ENCODE data around the gene EFNB1.

EFNB1 gene

DNA sequence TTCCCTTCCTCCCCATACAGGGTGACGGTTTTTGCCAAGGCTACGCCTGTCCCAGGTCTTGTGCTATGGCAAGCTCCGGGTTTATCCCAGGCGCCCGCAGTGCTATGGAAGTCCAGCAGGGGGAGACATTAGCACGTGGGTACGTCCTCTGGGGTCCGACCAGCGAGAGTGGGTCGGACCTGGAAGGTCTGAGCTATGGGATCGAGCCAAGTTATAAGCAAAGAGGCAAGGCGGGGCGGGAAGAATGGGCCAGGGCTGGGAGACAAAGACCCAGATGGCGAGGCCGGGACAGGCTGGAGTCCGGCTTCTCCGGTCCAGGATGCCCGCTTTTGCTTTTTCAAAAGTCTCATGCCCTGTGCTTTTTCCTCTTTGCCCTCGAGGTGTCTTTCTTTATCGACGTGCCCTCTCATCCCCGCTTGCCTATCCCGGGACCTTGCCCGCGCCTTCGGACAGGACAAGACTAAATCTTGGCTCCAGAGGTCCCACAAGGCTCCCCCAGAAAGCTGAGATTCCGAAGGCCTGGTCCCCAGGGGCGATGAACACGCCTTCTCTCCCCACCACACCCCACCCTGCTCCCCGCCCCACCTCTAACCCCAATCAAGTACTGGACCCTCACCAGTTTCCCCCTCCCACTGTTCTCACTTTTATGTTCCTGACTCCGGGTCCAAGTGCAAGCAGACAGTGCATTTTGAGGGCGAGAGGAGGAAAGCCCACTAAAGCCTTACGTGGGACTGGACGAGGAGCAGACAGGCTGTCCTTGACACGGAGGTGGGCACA lies 785 bp upstream of the EFNB1 start:
- DNase-seq (ENCODE audit: low spot score): peak; percentile 76

DNA sequence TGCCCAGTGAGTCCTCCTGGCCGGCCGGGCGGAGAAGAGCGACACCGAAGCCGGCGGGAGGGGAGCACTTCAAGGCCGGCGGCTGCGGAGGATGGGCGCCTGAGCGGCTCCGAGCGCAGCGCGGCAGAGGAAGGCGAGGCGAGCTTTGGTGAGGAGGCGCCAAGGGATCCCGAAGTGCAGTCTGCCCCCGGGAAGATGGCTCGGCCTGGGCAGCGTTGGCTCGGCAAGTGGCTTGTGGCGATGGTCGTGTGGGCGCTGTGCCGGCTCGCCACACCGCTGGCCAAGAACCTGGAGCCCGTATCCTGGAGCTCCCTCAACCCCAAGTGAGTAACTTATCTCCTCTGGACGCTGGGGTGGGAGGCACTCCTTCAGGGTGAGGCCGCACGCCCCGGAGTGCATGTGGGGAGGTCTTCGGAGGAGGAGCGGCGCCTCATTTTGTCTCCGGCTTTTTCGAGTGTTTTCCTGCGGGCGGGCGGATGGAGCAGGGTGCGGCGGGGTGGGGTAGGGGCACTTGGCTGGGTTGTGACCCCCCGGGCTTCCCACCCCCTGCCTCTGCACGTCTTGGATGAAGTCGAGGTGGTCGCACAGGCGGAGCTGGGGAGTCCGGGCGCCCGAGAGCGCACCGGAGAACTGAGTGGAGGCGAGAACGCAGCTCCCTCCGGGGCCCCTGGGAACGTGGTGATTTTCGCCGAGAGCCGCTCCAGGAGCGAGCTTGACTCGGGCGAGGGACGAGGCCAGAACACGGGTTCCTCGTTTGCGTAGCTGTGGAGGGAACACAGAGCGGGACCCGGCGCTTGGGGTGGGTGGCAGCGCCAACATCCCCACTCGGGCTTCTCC lies 979 bp downstream of the EFNB1 start:
- no peak for DNase-seq (ENCODE audit: low spot score)

DNA sequence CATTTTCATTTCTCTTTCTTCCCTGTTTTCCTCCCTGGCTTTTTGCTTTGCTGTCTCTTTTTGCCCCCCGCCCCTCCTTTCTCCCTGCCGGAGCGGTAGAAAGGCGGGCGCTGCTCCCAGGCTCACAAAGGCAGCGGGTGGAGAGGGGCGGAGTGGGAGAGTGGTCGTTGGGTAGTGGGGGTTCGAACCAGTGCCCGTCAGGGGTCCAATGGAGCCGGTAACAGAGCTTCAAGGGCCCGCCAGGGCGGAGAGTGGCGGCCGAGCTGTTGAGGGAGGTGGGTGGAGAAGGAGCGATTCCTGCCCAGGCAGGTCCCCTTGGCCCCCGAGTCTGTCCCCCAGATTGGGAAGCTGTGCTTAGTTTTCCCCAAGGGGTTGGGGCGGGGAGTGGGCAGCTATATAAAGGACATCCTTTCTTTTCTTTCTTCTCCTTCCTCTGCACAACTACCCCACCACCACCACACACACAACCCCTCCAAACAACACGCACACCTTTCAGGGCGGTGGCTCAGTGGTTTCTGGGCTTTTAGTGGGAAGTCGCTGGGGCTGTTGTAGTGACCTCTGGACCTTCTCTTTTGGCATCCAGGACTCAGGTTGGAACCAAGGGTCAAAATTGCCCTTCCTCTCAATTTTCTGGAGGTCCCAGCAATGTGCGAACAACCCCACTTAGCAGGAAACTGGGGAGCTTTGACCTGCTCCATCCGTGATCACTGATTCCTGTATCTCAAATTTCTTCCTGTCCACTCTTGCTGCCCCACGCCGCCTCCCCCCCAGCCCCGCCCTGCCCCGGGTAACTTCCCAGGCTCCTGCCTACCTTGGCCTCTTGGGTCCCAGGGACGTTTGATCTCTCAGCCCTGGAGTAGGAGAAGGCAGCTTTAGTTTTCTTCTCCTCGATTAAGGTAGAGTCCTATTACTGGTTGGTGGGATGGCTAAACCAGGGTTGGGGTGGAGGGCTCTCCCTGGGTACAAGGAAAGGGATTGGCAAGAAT lies 1.9 kb downstream of the EFNB1 start:
- no peak for DNase-seq (ENCODE audit: low spot score)

- no peak for DNase-seq (ENCODE audit: low spot score)
Measured at GRCh38 chrX:68831405-68832100, 2.7 kb downstream of the EFNB1 start.

GRCh38 chrX:68832101-68832416 lies 3.2 kb downstream of the EFNB1 start:
- no peak for DNase-seq (ENCODE audit: low spot score)

- no peak for DNase-seq (ENCODE audit: low spot score)
Measured at GRCh38 chrX:68832516-68833447, 4.0 kb downstream of the EFNB1 start.

GRCh38 chrX:68833448-68833805 lies 4.6 kb downstream of the EFNB1 start:
- DNase-seq (ENCODE audit: low spot score): no peak

DNA sequence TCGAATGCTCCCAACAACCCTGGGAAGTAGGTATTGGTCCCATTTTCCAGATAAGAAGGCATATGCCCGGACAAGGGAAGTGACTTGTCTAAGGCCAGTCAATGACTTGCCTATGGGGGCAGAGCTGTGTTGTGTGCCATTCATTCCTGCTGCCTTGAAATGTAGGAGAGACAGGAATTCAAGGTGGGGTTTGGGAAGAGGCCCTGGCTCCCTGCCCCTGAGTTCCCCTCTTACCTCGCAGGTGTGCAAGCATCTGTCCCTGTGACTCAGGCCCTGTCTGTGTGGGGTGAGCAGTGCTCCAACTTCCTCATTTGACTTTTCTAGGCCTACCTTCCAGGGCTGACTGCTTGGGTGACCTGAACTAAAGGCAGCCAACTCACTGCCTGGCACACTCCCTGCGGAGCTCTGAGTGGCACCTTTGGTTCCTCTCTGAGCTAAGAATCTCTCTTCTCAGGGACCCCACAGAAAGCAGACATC lies 5.1 kb downstream of the EFNB1 start:
- DNase-seq (ENCODE audit: low spot score): no peak

- no peak for DNase-seq (ENCODE audit: low spot score)
Measured at GRCh38 chrX:68834371-68835103, 5.7 kb downstream of the EFNB1 start.

DNA sequence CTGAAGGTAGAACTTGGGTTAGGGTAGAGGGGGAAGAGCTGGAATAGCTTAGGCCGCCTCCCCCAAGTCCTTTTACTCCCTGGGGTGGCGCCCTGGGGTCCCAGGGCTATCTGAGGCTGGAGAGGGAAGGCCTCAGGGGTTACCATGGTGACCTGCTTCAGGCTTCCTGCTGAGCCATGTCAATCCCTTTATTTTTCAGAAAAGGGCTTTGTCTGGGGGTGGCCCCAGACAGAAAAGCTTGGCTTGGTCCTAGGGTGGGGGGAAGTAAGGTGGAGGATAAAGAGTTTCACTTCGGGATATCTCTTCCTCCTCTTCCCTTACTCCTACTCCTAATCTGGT lies 6.3 kb downstream of the EFNB1 start:
- no peak for DNase-seq (ENCODE audit: low spot score)

- no peak for DNase-seq (ENCODE audit: low spot score)
Measured at GRCh38 chrX:68835468-68835867, 6.6 kb downstream of the EFNB1 start.

GRCh38 chrX:68837119-68837518 lies 8.3 kb downstream of the EFNB1 start:
- no peak for DNase-seq (ENCODE audit: low spot score)

DNA sequence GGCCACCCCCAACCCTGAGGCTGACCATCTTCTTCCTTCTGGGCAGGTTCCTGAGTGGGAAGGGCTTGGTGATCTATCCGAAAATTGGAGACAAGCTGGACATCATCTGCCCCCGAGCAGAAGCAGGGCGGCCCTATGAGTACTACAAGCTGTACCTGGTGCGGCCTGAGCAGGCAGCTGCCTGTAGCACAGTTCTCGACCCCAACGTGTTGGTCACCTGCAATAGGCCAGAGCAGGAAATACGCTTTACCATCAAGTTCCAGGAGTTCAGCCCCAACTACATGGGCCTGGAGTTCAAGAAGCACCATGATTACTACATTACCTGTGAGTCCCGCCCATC lies 9.7 kb downstream of the EFNB1 start:
- no peak for DNase-seq (ENCODE audit: low spot score)

- DNase-seq (ENCODE audit: low spot score): no peak
Measured at GRCh38 chrX:68839771-68840170, 10.9 kb downstream of the EFNB1 start.

- no peak for DNase-seq (ENCODE audit: low spot score)
Measured at GRCh38 chrX:68840256-68840655, 11.4 kb downstream of the EFNB1 start.

GRCh38 chrX:68841251-68842049 lies 12.6 kb downstream of the EFNB1 start:
- no peak for DNase-seq (ENCODE audit: low spot score)

- DNase-seq (ENCODE audit: low spot score): no peak
Measured at GRCh38 chrX:68842351-68842750, 13.5 kb downstream of the EFNB1 start.

DNA sequence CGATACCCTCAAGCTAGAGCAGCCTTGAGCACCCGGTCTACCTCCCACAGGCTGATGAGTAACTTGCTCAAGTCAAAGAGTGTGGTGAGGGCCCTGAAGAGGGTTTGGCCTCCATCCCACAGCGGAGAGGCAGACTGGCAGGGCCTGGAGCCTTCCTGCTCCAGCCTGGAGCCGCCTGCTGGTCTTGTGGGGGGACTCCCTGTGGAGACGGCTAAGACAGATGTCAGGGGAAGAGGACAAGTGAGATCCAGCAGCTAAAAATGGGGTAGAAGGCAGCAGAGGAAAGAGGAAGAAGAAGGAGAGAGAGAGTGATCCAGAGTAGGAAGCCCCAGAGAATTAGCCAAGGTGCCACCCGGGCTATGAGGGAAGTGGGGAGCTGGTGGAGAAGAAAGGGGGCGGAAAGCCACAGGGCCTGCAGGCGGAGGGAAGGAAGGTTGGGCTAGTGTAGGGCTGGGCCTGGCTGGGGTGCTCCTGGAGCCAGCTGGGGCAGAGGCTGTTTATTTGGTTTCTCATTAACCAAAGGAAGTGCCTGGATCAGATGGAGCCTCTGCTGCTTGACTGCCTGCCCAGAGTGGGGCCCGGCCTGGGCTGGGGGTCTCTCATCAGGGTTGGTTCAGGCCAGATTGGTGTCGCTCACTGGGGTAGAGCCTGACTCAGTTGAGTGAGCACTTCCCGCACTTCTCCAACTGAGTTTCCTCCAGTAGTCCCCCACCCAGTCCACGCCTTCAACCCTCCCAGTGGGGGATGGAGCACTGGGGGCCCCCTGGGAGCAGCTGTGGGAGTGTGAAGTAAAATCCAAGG lies 14.2 kb downstream of the EFNB1 start:
- DNase-seq (ENCODE audit: low spot score): no peak
